Thyroid gland (tissue), 4 donors: ENCODE results near the gene ABHD3.

Experiments
- POLR2A ChIP-seq, 2 donors: fragments of 450-650 bp; IDR thresholded peaks; one replicate each; pipeline ENCODE4 v1.6.1; 2017; ENCODE audit warnings: antibody characterized with exemption in 2 of 2, mild to moderate bottlenecking in 2 of 2, moderate library complexity in 1 of 2
- TF ChIP-seq, protein P1 (sequence below), 6 experiments: fragments of 200-600 bp in 3 of 6; fragments of 450-650 bp in 3 of 6; sonication (generic) in 3 of 6; IDR thresholded peaks; one replicate each; pipeline ENCODE4 v1.5.1; 2016 to 2019; ENCODE audit warnings: antibody characterized with exemption in 6 of 6, mild to moderate bottlenecking in 2 of 6, inconsistent platforms in 1 of 6, moderate library complexity in 1 of 6

DNA sequence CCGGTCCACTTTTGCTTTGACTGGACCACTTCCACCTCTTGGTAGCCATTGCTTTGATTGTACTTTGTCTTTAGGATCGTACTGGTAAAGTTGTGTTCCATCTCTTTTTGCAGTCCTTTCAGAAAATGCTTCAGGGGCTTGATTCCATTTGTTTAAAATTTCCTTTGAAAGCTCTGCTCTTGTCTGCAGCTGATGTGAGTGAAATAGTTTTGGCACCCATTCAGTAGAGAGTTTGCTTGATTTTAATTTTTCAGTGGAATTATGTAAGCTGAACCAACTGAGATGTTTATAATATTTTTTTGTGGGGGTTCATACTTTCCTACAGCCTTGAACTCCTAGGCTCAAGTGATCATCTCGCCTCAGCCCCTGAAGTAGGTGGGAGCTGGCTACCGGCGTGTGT is 28.4 kb upstream of the ABHD3 start:
- TF ChIP-seq, protein P1, sequence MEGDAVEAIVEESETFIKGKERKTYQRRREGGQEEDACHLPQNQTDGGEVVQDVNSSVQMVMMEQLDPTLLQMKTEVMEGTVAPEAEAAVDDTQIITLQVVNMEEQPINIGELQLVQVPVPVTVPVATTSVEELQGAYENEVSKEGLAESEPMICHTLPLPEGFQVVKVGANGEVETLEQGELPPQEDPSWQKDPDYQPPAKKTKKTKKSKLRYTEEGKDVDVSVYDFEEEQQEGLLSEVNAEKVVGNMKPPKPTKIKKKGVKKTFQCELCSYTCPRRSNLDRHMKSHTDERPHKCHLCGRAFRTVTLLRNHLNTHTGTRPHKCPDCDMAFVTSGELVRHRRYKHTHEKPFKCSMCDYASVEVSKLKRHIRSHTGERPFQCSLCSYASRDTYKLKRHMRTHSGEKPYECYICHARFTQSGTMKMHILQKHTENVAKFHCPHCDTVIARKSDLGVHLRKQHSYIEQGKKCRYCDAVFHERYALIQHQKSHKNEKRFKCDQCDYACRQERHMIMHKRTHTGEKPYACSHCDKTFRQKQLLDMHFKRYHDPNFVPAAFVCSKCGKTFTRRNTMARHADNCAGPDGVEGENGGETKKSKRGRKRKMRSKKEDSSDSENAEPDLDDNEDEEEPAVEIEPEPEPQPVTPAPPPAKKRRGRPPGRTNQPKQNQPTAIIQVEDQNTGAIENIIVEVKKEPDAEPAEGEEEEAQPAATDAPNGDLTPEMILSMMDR (IDR thresholded peaks at IDR 0.05): no peak
- TF ChIP-seq POLR2A (IDR thresholded peaks at IDR 0.05): no peak
